ENCODE measurements around the gene DKK1. TPM values are rescaled to one million over a fixed set of nuclear protein-coding genes. Genes with fewer than 3 reads are reported as not detected.

The DKK1 gene
- total and polyA plus RNA-seq, 2 of the 4 experiments (the other 2 are of a cell fraction): 97.6 to 116 TPM

- ChIA-PET POLR2A (ENCODE audit: unreplicated experiment) (no interaction called here), CTCF (interaction anchor here (1.8 kb wide), 1 partner anchor 10 kb away, joined by 4 read pairs; no protein-coding TSS in a partner anchor)
- H4K91ac ChIP-seq (ENCODE audit: insufficient read depth, low read depth, low read length): no peak overlapping the region
- BruUV-seq (replicated peaks): no TSS peak
- no peaks in the 10 kb centered on the region for H4K20me1 ChIP-seq (ENCODE audit: insufficient read depth, low read length)
- H2BK5ac ChIP-seq (ENCODE audit: low read depth, low read length, poor library complexity, severe bottlenecking): no peak overlapping the region
- no peak overlapping the region for H2BK120ac ChIP-seq (ENCODE audit: low read depth, low read length)
- H3K27me3 ChIP-seq (ENCODE audit: control insufficient read depth, insufficient read depth, low read length): no peaks in the 10 kb centered on the region
- no peak overlapping the region for H3K23ac ChIP-seq (ENCODE audit: low read depth, low read length)
- H2BK20ac ChIP-seq (ENCODE audit: low read depth, low read length): no peak overlapping the region
- H2BK15ac ChIP-seq (ENCODE audit: low read depth, low read length): no peak overlapping the region
- H2AK5ac ChIP-seq (ENCODE audit: low read depth, low read length): no peak overlapping the region
- dilution Hi-C loops (cut with HindIII; ENCODE audit: low sequenced_read_pairs, unreplicated experiment) (no loop called here), intact Hi-C loops (cut with micrococcal nuclease) (no loop called here), in situ Hi-C loops (cut with MboI; ENCODE audit: low sequenced_read_pairs) (no loop called here)
- H3K79me1 ChIP-seq (ENCODE audit: low read depth in 1 of 2, low read length in 2 of 2): no peaks in the 10 kb centered on the region
- H3K27ac ChIP-seq (ENCODE audit: insufficient read depth, low read length): no peak overlapping the region
- H3K4me3 ChIP-seq (ENCODE audit: insufficient read depth, low read depth, low read length): no peak overlapping the region
- WGBS, 2 experiments (ENCODE audit: extremely low coverage in 2 of 2, insufficient read length in 1 of 2): no CpG with 5 or more reads among the region's 5 CpGs
- no peak overlapping the region for H3K14ac ChIP-seq (replicated peaks; ENCODE audit: low read depth, low read length)
- no peak overlapping the region for H2AK9ac ChIP-seq (replicated peaks; ENCODE audit: low read depth, low read length, poor library complexity)
- ATAC-seq (ENCODE audit: low read depth): peak; percentile 29; the same call in 1 of the 2 replicates
- no peak overlapping the region for H4K5ac ChIP-seq (ENCODE audit: low read depth, low read length)
- no peak overlapping the region for H3K4ac ChIP-seq (ENCODE audit: low read depth, low read length)
- H3K9me3 ChIP-seq (ENCODE audit: control insufficient read depth, insufficient read depth, low read length): no peaks in the 10 kb centered on the region
- H3K4me2 ChIP-seq (ENCODE audit: low read depth, low read length): no peak overlapping the region
- peaks cover 3% of the 10 kb centered on the region for H3K4me1 ChIP-seq (ENCODE audit: control insufficient read depth, insufficient read depth, low read length)
- DNase-seq: no peak
- no peak overlapping the region for H3K56ac ChIP-seq (ENCODE audit: extremely low read depth, insufficient read depth, low read length)
- peaks cover 3% of the 10 kb centered on the region; the same call in 1 of the 2 replicates for H3K9me1 ChIP-seq (ENCODE audit: insufficient read depth, low read length)
- no peak overlapping the region; a peak in 1 of 4 replicates for H4K8ac ChIP-seq (ENCODE audit: low read depth in 2 of 2, low read length in 2 of 2)
- H3K36me3 ChIP-seq (ENCODE audit: control insufficient read depth, insufficient read depth, low read length): no peaks in the 10 kb centered on the region
- TF ChIP-seq RFX5 (IDR thresholded peaks at IDR 0.05; ENCODE audit: low read depth, low read length) (no peak), CEBPB (IDR thresholded peaks at IDR 0.05; ENCODE audit: low read depth, low read length) (no peak), USF2 (IDR thresholded peaks at IDR 0.05; ENCODE audit: low read depth, low read length) (no peak), NFE2L2 (IDR thresholded peaks at IDR 0.05; ENCODE audit: low read depth, low read length) (no peak), MAZ (IDR thresholded peaks at IDR 0.05; ENCODE audit: borderline replicate concordance, low read depth, low read length) (no peak), ELK1 (IDR thresholded peaks at IDR 0.05; ENCODE audit: borderline replicate concordance, low read depth, low read length) (no peak), MXI1 (IDR thresholded peaks at IDR 0.05; ENCODE audit: borderline replicate concordance, low read depth, low read length) (no peak), POLR2A (IDR thresholded peaks at IDR 0.05; ENCODE audit: low read depth, low read length) (no peak)
- H2AFZ ChIP-seq (replicated peaks; ENCODE audit: low read length, poor library complexity): no peak overlapping the region
- H3K9ac ChIP-seq (ENCODE audit: low read depth, low read length): no peak overlapping the region
- H3K18ac ChIP-seq (ENCODE audit: low read depth, low read length): no peak overlapping the region
These were observed 18.7 kb downstream of the DKK1 start for GRCh38 chr10:52332815-52333214.

All from IMR-90 (cell line).